Cardiac fibroblast (primary cell): ENCODE data around the gene CNP.
A peak's percentile ranks its signal among the peaks of the same experiment; 100 is the strongest.

Source experiments
- DNase-seq, 2 donors: peaks; one replicate each; pipeline versions ENCODE4 v3.0.0 to v3.0.0-alpha.2; 2010; ENCODE audit warnings: low read depth in 2 of 2
- H3K4me3 ChIP-seq, 2 donors: replicated peaks in 1 of 2; 1 replicate in 1 of 2; 2 replicates in 1 of 2; pipeline ENCODE4 v1.5.1; 2011; ENCODE audit warnings: low read depth in 2 of 2, low read length in 2 of 2, mild to moderate bottlenecking in 2 of 2, moderate library complexity in 1 of 2
- TF ChIP-seq, protein P1 (sequence below): IDR thresholded peaks from one replicate; pipeline ENCODE4 v1.5.1; 2011; ENCODE audit warnings: low read depth, mild to moderate bottlenecking, low read length, inconsistent platforms

Gene CNP

DNA sequence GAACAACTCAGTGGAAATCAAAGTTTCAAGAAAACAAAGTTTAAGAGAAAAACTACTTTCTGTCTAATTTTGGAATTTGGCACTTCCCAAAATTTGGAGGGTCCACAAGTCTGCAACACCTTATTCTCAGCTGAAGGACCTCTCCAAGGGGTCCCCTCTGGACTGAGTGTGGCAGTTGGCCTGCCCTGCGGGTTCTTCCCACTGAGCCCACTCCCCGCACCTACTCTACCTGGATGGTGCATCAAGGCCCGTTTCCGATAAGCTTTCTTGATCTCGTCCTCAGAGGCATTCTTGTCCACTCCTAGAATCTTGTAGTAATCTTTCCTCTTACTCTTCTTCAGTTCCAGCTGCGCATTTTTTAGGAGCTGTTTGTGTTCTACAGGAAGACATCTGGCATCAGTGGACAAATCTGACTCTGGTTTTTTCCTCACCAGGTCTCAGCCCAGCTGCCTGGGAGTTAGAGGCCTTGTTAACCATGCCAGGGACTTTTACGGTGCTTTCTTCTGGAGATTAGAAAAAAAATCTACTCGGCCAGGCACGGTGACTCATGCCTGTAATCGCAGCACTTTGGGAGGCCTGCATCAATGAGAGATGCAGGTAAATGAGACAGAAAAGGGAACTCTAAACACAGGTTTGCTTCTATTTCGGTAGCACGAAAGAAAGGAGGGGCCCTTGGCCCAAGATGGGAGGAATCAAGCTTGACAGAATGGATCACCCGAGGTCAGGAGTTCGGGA lies 15.6 kb downstream of the CNP start:
- DNase-seq, result peak in 1 of 2 donors; percentile 35
- TF ChIP-seq, protein P1, sequence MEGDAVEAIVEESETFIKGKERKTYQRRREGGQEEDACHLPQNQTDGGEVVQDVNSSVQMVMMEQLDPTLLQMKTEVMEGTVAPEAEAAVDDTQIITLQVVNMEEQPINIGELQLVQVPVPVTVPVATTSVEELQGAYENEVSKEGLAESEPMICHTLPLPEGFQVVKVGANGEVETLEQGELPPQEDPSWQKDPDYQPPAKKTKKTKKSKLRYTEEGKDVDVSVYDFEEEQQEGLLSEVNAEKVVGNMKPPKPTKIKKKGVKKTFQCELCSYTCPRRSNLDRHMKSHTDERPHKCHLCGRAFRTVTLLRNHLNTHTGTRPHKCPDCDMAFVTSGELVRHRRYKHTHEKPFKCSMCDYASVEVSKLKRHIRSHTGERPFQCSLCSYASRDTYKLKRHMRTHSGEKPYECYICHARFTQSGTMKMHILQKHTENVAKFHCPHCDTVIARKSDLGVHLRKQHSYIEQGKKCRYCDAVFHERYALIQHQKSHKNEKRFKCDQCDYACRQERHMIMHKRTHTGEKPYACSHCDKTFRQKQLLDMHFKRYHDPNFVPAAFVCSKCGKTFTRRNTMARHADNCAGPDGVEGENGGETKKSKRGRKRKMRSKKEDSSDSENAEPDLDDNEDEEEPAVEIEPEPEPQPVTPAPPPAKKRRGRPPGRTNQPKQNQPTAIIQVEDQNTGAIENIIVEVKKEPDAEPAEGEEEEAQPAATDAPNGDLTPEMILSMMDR, result no peak
- no peak overlapping the region for H3K4me3 ChIP-seq

DNA sequence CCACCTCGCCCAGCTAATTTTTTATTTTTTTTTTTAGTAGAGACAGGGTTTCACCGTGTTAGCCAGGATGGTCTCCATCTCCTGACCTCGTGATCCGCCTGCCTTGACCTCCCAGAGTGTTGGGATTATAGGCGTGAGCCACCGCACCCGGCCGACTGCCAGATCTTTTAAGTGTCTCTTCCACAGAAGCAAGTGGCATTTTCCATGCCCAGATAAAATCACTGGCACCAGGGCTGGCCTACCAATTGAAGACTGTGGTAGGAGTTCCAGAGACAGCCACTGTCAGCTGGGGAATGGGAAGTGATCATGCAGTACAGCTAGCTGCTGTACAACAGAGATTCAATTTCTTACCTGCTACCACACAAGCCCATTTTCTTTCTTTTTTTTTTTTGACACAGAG lies 17.9 kb downstream of the CNP start:
- DNase-seq, result no peak
- TF ChIP-seq, protein P1, result no peak

DNA sequence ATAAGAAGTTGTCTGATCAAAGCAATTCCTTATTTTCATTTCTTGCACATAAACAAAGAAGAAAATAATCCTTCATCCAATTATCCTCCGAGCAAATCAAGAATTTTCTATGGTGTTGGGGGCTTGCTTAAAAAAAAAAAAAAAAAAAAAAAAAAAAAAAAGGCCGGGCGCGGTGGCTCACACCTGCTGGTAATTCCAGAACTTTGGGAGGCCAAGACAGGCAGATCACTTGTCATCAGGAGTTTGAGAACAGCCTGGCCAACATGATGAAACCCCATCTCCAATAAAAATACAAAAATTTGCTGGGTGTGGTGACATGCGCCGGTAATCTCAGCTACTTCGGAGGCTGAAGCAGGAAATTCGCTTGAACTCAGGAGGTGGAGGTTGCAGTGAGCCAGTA lies 19.3 kb downstream of the CNP start:
- H3K4me3 ChIP-seq, result no peak overlapping the region
- TF ChIP-seq, protein P1, result no peak
- DNase-seq, result no peak

More for the DNA sequence above, 17.9 kb downstream of the CNP start:
- no peak overlapping the region for H3K4me3 ChIP-seq

DNA sequence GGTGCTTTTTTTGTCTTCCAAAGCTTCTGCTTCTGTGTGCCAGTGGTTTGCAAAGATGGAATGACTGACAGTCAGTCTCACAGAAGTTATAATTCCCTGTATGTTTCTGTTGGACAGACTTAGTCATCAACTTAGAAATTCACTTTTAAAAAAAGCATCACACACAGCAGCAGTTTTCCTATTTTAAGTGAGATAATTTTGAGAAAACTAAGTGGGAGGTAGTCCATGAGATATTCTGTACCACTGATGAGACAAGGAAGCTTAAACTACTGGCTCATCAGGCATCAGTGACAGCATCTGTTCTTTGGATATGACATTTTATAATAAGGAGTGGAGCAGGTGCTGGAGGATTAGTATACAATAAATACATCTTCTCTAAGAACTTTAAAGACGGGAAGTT lies 20.0 kb downstream of the CNP start:
- H3K4me3 ChIP-seq, result no peak overlapping the region
- no peak for DNase-seq
- TF ChIP-seq, protein P1, result no peak

DNA sequence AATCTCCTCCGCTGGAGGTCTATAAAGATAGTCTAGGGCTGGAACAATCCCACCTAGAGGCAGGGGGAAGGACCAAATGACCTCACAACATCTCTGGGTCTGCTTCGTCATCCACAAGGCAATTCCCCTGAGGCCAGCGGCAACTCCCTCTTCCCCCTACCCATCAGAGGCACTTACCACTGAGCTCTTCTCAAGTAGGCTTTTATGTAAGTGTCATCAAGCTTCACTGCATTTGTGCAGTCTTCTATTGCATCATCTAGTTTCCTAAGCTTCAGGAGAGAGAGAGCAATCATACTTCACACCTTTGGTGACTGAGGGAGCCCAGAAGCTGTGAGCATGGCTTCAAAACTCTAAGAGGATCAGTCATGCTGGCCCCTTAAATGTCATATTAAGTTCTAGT lies 21.0 kb downstream of the CNP start:
- no peak for DNase-seq
- TF ChIP-seq, protein P1, result no peak
- H3K4me3 ChIP-seq, result no peak overlapping the region

DNA sequence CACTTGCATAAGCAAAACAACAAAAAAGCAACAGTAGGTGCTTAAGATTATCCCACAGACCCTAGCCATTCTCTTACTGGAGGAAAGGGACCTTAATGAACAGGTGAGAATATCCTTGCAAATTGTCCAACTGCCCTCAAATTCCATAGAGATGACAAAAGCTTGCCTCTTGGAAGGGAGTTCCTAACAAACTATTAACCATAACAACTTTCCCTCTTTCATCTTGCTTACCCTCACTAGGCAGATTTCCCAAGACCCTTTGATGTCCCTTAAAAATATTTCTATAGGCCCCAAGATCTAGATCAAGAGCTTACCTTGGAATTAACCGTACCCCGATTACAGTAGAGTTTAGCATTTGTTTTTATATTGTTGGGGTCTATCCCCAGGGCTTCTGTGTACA lies 21.8 kb downstream of the CNP start:
- no peak for DNase-seq
- H3K4me3 ChIP-seq, result no peak overlapping the region
- TF ChIP-seq, protein P1, result no peak
